Astrocyte (in vitro differentiated cells and primary cell): ENCODE results near the gene RABGGTB. TPM values are rescaled to one million over a fixed set of nuclear protein-coding genes. Genes with fewer than 3 reads are reported as not detected.

ENCODE experiments used
- DNase-seq: peaks from one replicate; pipeline ENCODE4 v3.0.0-alpha.2; 2010; ENCODE audit warnings: low read depth
- FAIRE-seq: peaks from 2 replicates; lab custom pipeline; 2011; peaks lifted over from hg19 to GRCh38; lab: Jason Lieb, UNC
- H2AFZ ChIP-seq: 2 replicates; pipeline ENCODE4 v1.6.0; 2012; ENCODE audit warnings: low read depth, low read length, inconsistent platforms
- H3K27ac ChIP-seq: 2 replicates; pipeline ENCODE4 v1.5.1; 2011; ENCODE audit warnings: low read depth, low read length, inconsistent platforms
- H3K27me3 ChIP-seq: 2 replicates; pipeline ENCODE4 v1.6.0; 2011; ENCODE audit warnings: low read length, inconsistent platforms; ENCODE audit not compliant: insufficient read depth
- H3K36me3 ChIP-seq: 2 replicates; pipeline ENCODE4 v1.5.1; 2011; ENCODE audit warnings: low read length, inconsistent platforms; ENCODE audit not compliant: insufficient read depth
- H3K4me1 ChIP-seq: 2 replicates; pipeline ENCODE4 v1.5.1; 2011; ENCODE audit warnings: low read length, inconsistent platforms; ENCODE audit not compliant: insufficient read depth
- H3K4me2 ChIP-seq: 2 replicates; pipeline ENCODE4 v1.6.0; 2012; ENCODE audit warnings: low read length, inconsistent platforms
- H3K4me3 ChIP-seq: 2 replicates; pipeline ENCODE4 v1.5.1; 2011; ENCODE audit warnings: low read depth, mild to moderate bottlenecking, low read length, inconsistent platforms; ENCODE audit not compliant: insufficient read depth
- H3K79me2 ChIP-seq: 2 replicates; pipeline ENCODE4 v1.6.0; 2012; ENCODE audit warnings: mild to moderate bottlenecking, low read length, inconsistent platforms; ENCODE audit not compliant: insufficient read depth
- H3K9ac ChIP-seq: 2 replicates; pipeline ENCODE4 v1.6.0; 2012; ENCODE audit warnings: mild to moderate bottlenecking, low read length, inconsistent platforms
- H3K9me3 ChIP-seq: 2 replicates; pipeline ENCODE4 v1.5.1; 2012; ENCODE audit warnings: low read depth, mild to moderate bottlenecking, low read length, inconsistent platforms; ENCODE audit not compliant: insufficient read depth
- H4K20me1 ChIP-seq: 2 replicates; pipeline ENCODE4 v1.6.0; 2012; ENCODE audit warnings: low read length, inconsistent platforms; ENCODE audit not compliant: insufficient read depth
- H3K27ac Mint-ChIP-seq: one replicate; pipeline ENCODE4 v1.8.0; 2021; ENCODE audit warnings: mild to moderate bottlenecking, mixed read lengths; ENCODE audit not compliant: unreplicated experiment
- H3K27me3 Mint-ChIP-seq: one replicate; pipeline ENCODE4 v1.8.0; 2021; ENCODE audit warnings: low read depth, mixed read lengths; ENCODE audit not compliant: unreplicated experiment
- H3K36me3 Mint-ChIP-seq: one replicate; pipeline ENCODE4 v1.8.0; 2021; ENCODE audit warnings: low read depth, mixed read lengths; ENCODE audit not compliant: unreplicated experiment
- H3K4me1 Mint-ChIP-seq: one replicate; pipeline ENCODE4 v1.8.0; 2021; ENCODE audit warnings: low read depth, mixed read lengths; ENCODE audit not compliant: unreplicated experiment
- H3K4me3 Mint-ChIP-seq: one replicate; pipeline ENCODE4 v1.8.0; 2021; ENCODE audit warnings: mild to moderate bottlenecking, moderate library complexity, mixed read lengths; ENCODE audit not compliant: unreplicated experiment
- H3K9me3 Mint-ChIP-seq: one replicate; pipeline ENCODE4 v1.8.0; 2021; ENCODE audit warnings: mild to moderate bottlenecking, mixed read lengths; ENCODE audit not compliant: unreplicated experiment
- EZH2 ChIP-seq: IDR thresholded peaks from 2 replicates; pipeline ENCODE4 v1.6.1; 2012; ENCODE audit warnings: mild to moderate bottlenecking, low read length, inconsistent platforms; ENCODE audit not compliant: insufficient read depth
- total RNA-seq: library from RNA; stranded (reverse); gene quantifications from 2 replicates; pipeline ENCODE4 v1.2.1, GENCODE V29; 2021
- TF ChIP-seq, protein P1 (sequence below): IDR thresholded peaks from 2 replicates; pipeline ENCODE4 v1.5.1; 2011; ENCODE audit warnings: low read depth, mild to moderate bottlenecking, inconsistent platforms, low read length, moderate library complexity; ENCODE audit not compliant: insufficient read depth

The RABGGTB gene
- total RNA-seq, 1 donor from 2014 or later = 108 TPM

DNA sequence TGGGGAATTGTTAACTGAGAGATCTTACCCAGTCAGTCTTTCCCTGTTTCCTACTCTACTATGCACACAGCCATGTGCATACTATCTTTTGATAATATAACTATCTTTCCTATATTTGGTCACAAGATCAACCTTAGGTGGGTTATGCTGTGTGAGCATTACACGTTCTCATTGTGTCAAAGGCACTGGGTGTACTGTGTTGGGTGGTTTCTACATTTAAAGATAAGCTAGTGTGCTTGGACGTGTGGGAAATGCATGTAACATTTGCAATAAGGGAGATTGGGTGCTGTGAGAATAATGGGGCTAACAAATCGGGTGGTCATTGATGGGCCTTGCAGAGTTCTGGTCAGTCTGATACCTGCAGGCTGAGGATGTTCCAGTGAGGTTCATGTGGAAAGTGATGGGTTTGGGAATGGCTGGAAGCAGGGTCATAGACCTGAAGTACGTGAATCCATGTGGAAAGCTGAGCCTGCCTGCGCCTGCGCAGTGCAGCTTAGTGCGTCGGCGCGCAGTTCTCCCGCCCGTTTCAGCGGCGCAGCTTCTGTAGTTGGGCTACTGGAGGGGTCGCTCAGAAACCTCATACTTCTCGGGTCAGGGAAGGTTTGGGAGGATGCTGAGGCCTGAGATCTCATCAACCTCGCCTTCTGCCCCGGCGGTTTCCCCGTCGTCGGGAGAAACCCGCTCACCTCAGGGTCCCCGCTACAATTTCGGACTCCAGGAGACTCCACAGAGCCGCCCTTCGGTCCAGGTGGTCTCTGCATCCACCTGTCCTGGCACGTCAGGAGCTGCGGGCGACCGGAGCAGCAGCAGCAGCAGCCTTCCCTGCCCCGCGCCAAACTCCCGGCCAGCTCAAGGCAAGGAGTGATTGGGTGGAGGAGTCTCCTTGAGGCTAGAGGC lies 10.6 kb downstream of the RABGGTB start, which contains the start of gene MSH4:
Gene MSH4 (plus strand): TSS at position 507 of the 897 bp plus-strand sequence. CDS start 104 bp downstream, at position 611.
- no peaks in the 10 kb centered on the region for H3K27me3 Mint-ChIP-seq
- H3K9ac ChIP-seq = no peak within 1 kb of the TSS
- peaks cover 16% of the 10 kb centered on the region for H3K79me2 ChIP-seq
- peaks cover 16% of the 10 kb centered on the region for H3K4me1 Mint-ChIP-seq
- H3K4me1 ChIP-seq = no peaks in the 10 kb centered on the region
- H3K4me2 ChIP-seq = no peak within 1 kb of the TSS
- TF ChIP-seq, protein P1, sequence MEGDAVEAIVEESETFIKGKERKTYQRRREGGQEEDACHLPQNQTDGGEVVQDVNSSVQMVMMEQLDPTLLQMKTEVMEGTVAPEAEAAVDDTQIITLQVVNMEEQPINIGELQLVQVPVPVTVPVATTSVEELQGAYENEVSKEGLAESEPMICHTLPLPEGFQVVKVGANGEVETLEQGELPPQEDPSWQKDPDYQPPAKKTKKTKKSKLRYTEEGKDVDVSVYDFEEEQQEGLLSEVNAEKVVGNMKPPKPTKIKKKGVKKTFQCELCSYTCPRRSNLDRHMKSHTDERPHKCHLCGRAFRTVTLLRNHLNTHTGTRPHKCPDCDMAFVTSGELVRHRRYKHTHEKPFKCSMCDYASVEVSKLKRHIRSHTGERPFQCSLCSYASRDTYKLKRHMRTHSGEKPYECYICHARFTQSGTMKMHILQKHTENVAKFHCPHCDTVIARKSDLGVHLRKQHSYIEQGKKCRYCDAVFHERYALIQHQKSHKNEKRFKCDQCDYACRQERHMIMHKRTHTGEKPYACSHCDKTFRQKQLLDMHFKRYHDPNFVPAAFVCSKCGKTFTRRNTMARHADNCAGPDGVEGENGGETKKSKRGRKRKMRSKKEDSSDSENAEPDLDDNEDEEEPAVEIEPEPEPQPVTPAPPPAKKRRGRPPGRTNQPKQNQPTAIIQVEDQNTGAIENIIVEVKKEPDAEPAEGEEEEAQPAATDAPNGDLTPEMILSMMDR = no peak
- no peak for TF ChIP-seq EZH2
- no peaks in the 10 kb centered on the region for H3K9me3 ChIP-seq
- DNase-seq (no peak), FAIRE-seq (no peak)
- H3K36me3 Mint-ChIP-seq = peaks cover 19% of the 10 kb centered on the region
- peaks cover 55% of the 10 kb centered on the region for H4K20me1 ChIP-seq
- peak within 1 kb of the TSS; percentile 31 for H3K27ac Mint-ChIP-seq
- H3K4me3 ChIP-seq = no peak within 1 kb of the TSS
- no peak within 1 kb of the TSS for H3K27ac ChIP-seq
- no peak within 1 kb of the TSS for H3K4me3 Mint-ChIP-seq
- peaks cover 3% of the 10 kb centered on the region for H3K9me3 Mint-ChIP-seq
- no peak within 1 kb of the TSS for H2AFZ ChIP-seq
- H3K27me3 ChIP-seq = no peaks in the 10 kb centered on the region
- peaks cover 56% of the 10 kb centered on the region for H3K36me3 ChIP-seq

DNA sequence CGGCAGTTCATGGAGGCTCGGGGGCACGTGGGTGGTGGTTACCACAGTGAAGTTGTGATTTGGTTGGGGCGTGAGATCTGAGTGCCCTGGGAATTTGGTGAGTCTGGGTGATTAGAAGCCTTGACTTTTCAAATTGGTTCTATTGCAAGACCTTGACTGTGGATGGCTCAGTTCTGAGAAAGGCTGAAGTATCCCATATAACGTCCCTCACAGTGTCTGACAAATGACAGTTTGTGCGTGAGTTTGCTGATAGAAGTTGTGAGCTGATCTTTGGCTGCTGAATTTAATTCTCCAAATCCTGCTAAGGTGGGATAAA lies 11.2 kb downstream of the RABGGTB start:
- H3K27ac ChIP-seq = no peak overlapping the region
- peaks cover 3% of the 10 kb centered on the region for H3K9me3 Mint-ChIP-seq
- H3K4me1 ChIP-seq = no peaks in the 10 kb centered on the region
- no peak overlapping the region for H3K4me3 ChIP-seq
- no peak overlapping the region for H3K27ac Mint-ChIP-seq
- no peaks in the 10 kb centered on the region for H3K27me3 ChIP-seq
- H3K4me2 ChIP-seq = no peak overlapping the region
- no peak overlapping the region for H2AFZ ChIP-seq
- FAIRE-seq (no peak), DNase-seq (no peak)
- no peak overlapping the region for H3K4me3 Mint-ChIP-seq
- H3K36me3 ChIP-seq = peaks cover 50% of the 10 kb centered on the region
- H4K20me1 ChIP-seq = peaks cover 49% of the 10 kb centered on the region
- TF ChIP-seq, protein P1 = no peak
- no peak for TF ChIP-seq EZH2
- H3K4me1 Mint-ChIP-seq = peaks cover 13% of the 10 kb centered on the region
- peaks cover 17% of the 10 kb centered on the region for H3K36me3 Mint-ChIP-seq
- H3K79me2 ChIP-seq = peaks cover 10% of the 10 kb centered on the region
- H3K27me3 Mint-ChIP-seq = no peaks in the 10 kb centered on the region
- no peak overlapping the region for H3K9ac ChIP-seq
- no peaks in the 10 kb centered on the region for H3K9me3 ChIP-seq
